ENCODE measurements around the gene DDOST.

DDOST gene

GRCh38 chr1:20658166-20658915 is 2.8 kb downstream of the DDOST start:
- CTCF ChIA-PET: no interaction called here
- no peak overlapping the region for H3K27ac ChIP-seq
- no peak for DNase-seq (ENCODE audit: low spot score)
- POLR2A ChIA-PET (ENCODE audit: low non-redundant PET): no interaction called here
- TF ChIP-seq, protein P1, sequence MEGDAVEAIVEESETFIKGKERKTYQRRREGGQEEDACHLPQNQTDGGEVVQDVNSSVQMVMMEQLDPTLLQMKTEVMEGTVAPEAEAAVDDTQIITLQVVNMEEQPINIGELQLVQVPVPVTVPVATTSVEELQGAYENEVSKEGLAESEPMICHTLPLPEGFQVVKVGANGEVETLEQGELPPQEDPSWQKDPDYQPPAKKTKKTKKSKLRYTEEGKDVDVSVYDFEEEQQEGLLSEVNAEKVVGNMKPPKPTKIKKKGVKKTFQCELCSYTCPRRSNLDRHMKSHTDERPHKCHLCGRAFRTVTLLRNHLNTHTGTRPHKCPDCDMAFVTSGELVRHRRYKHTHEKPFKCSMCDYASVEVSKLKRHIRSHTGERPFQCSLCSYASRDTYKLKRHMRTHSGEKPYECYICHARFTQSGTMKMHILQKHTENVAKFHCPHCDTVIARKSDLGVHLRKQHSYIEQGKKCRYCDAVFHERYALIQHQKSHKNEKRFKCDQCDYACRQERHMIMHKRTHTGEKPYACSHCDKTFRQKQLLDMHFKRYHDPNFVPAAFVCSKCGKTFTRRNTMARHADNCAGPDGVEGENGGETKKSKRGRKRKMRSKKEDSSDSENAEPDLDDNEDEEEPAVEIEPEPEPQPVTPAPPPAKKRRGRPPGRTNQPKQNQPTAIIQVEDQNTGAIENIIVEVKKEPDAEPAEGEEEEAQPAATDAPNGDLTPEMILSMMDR (conservative IDR thresholded peaks at IDR 0.05; ENCODE audit: low read depth): no peak

GRCh38 chr1:20657024-20657423 is 4.1 kb downstream of the DDOST start:
- H3K27ac ChIP-seq: no peak overlapping the region
- ChIA-PET CTCF (no interaction called here), POLR2A (ENCODE audit: low non-redundant PET) (no interaction called here)
- DNase-seq (ENCODE audit: low spot score): no peak
- TF ChIP-seq, protein P1 (conservative IDR thresholded peaks at IDR 0.05; ENCODE audit: low read depth): no peak

GRCh38 chr1:20654104-20654690 is 7.0 kb downstream of the DDOST start:
- CTCF ChIA-PET: no interaction called here
- no peak for DNase-seq (ENCODE audit: low spot score)
- POLR2A ChIA-PET (ENCODE audit: low non-redundant PET): no interaction called here
- 0 out of 2 replicates have a peak overlapping the region, but pooled peaks have one; percentile 8 for H3K27ac ChIP-seq
- TF ChIP-seq, protein P1 (conservative IDR thresholded peaks at IDR 0.05; ENCODE audit: low read depth): no peak

DNA sequence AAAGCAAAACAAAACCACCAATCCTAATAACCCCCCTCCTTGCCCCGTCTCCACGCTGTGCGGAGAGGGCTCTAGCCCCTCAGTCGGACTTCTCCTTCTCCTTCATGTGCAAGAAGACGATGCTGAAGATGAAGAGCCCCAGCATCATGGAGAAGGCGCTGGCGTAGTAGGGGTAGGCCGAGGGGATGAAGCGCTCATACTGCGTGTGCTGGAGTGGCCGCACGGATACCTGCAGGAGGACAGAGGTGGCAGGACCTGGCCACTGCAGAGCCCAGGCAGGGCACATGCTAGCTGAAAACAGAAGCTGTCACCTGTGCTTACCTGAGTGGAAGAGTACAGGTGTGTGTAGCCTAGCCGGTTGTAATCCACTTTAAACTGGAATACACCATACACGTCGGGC is 8.9 kb downstream of the DDOST start:
- no peak for DNase-seq (ENCODE audit: low spot score)
- TF ChIP-seq, protein P1 (conservative IDR thresholded peaks at IDR 0.05; ENCODE audit: low read depth): no peak
- CTCF ChIA-PET: no interaction called here
- POLR2A ChIA-PET (ENCODE audit: low non-redundant PET): no interaction called here
- H3K27ac ChIP-seq: no peak overlapping the region

DNA sequence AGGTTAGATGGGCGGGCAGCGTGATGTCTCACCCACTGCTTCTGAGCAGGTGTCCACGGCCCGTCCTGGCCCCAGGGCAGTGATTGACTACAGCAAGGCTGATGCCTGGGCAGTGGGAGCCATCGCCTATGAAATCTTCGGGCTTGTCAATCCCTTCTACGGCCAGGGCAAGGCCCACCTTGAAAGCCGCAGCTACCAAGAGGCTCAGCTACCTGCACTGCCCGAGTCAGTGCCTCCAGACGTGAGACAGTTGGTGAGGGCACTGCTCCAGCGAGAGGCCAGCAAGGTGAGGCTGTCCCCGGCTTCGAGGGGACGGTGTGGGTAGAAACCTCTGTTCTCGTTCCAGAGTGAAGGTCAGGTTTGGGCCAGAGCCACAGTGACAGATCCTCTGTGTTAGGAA is 12.2 kb downstream of the DDOST start:
- ChIA-PET CTCF (interaction anchor here (0.7 kb wide), 1 partner anchor 436 kb away, joined by 6 read pairs; no protein-coding TSS in a partner anchor), POLR2A (ENCODE audit: low non-redundant PET) (no interaction called here)
- no peak for DNase-seq (ENCODE audit: low spot score)
- TF ChIP-seq, protein P1 (conservative IDR thresholded peaks at IDR 0.05; ENCODE audit: low read depth): no peak
- peak overlapping the region; percentile 13 for H3K27ac ChIP-seq

GRCh38 chr1:20648438-20648837 is 12.7 kb downstream of the DDOST start:
- ChIA-PET CTCF (interaction anchor here (0.6 kb wide), 1 partner anchor 432 kb away, joined by 4 read pairs; no protein-coding TSS in a partner anchor), POLR2A (ENCODE audit: low non-redundant PET) (no interaction called here)
- H3K27ac ChIP-seq: no peak overlapping the region
- TF ChIP-seq, protein P1 (conservative IDR thresholded peaks at IDR 0.05; ENCODE audit: low read depth): no peak
- no peak for DNase-seq (ENCODE audit: low spot score)
